Hematopoietic multipotent progenitor cell treated with erythropoietin and hydrocortisone succinate and interleukin-3 and kit ligand, for 8 days (in vitro differentiated cells): ENCODE results near the gene MCF2L.

ENCODE experiments used
- DNase-seq: peaks from one replicate; pipeline ENCODE4 v3.0.0-alpha.2; 2015

The MCF2L gene

GRCh38 chr13:113117911-113118260, 148.9 kb downstream of the MCF2L start:
- no peak for DNase-seq

GRCh38 chr13:113118261-113119021, 149.4 kb downstream of the MCF2L start:
- DNase-seq, result no peak

GRCh38 chr13:113119166-113119821, 150.3 kb downstream of the MCF2L start:
- no peak for DNase-seq

GRCh38 chr13:113119822-113120189, 150.8 kb downstream of the MCF2L start:
- DNase-seq, result no peak

- no peak for DNase-seq
Measured at GRCh38 chr13:113120300-113121182, 151.5 kb downstream of the MCF2L start.

- no peak for DNase-seq
Measured at GRCh38 chr13:113121183-113121927, 152.3 kb downstream of the MCF2L start.

- DNase-seq, result no peak
Measured at GRCh38 chr13:113121928-113122471, 153.0 kb downstream of the MCF2L start.

GRCh38 chr13:113122550-113123225, 153.7 kb downstream of the MCF2L start, which contains the start of gene F10:
Gene F10 (plus strand): TSS chr13:113122799. CDS start chr13:113122856, 57 bp downstream.
- no peak for DNase-seq

GRCh38 chr13:113123226-113124201, 154.5 kb downstream of the MCF2L start:
- no peak for DNase-seq

GRCh38 chr13:113124211-113124970, 155.4 kb downstream of the MCF2L start:
- no peak for DNase-seq

GRCh38 chr13:113125506-113126264, 156.7 kb downstream of the MCF2L start:
- no peak for DNase-seq

- DNase-seq, result no peak
Measured at GRCh38 chr13:113126265-113127150, 157.5 kb downstream of the MCF2L start.

- no peak for DNase-seq
Measured at GRCh38 chr13:113129480-113129879, 160.5 kb downstream of the MCF2L start.

- DNase-seq, result peak; percentile 45
Measured at GRCh38 chr13:113129921-113130750, 161.1 kb downstream of the MCF2L start.

GRCh38 chr13:113135281-113135760, 166.3 kb downstream of the MCF2L start:
- no peak for DNase-seq

GRCh38 chr13:113137691-113138298, 168.8 kb downstream of the MCF2L start:
- no peak for DNase-seq
